Effector memory CD8-positive, alpha-beta T cell (primary cell): ENCODE measurements around the gene CD160.
"Not testable (repeated sequence)": the region's sequence is repeated elsewhere in the genome, so short reads cannot be mapped to it uniquely, and the experiment has no call there.

Experiments
- ATAC-seq: fragments of 150-1000 bp; cut with Tn5 transposase; replicated peaks from 2 replicates; pipeline ENCODE4 v1.10.0; 2021; ENCODE audit warnings: mild to moderate bottlenecking, moderate library complexity
- DNase-seq, 3 experiments: peaks; one replicate each; pipeline ENCODE4 v3.0.0; 2021
- H3K27ac Mint-ChIP-seq, 2 donors: one replicate each; pipeline ENCODE4 v1.8.0; 2022; ENCODE audit warnings: mild to moderate bottlenecking in 2 of 2, mixed read lengths in 2 of 2, moderate library complexity in 2 of 2
- H3K27me3 Mint-ChIP-seq, 2 donors: one replicate each; pipeline ENCODE4 v1.8.0; 2022; ENCODE audit warnings: mixed read lengths in 2 of 2
- H3K36me3 Mint-ChIP-seq: one replicate; pipeline ENCODE4 v1.8.0; 2022; ENCODE audit warnings: mild to moderate bottlenecking, moderate library complexity, mixed read lengths; ENCODE audit not compliant: insufficient read depth
- H3K4me1 Mint-ChIP-seq, 2 donors: one replicate each; pipeline ENCODE4 v1.8.0; 2022; ENCODE audit warnings: low read depth in 2 of 2, mixed read lengths in 2 of 2
- H3K4me3 Mint-ChIP-seq, 2 donors: one replicate each; pipeline ENCODE4 v1.8.0; 2022; ENCODE audit warnings: mild to moderate bottlenecking in 2 of 2, mixed read lengths in 2 of 2, moderate library complexity in 2 of 2
- H3K9me3 Mint-ChIP-seq, 2 donors: one replicate each; pipeline ENCODE4 v1.8.0; 2022; ENCODE audit warnings: mixed read lengths in 2 of 2

Gene CD160

GRCh38 chr1:145718465-145718864 lies 834 bp upstream of the CD160 start:
- Mint-ChIP-seq H3K4me1 (peaks cover 42 to 54% of the 10 kb centered on the region in 2 donors), H3K27me3 (peaks cover 0 to 11% of the 10 kb centered on the region in 2 donors), H3K4me3 (peak overlapping the region in 1 of 2 donors; percentile 81), H3K27ac (peak overlapping the region; percentile 89 to 92)
- not testable (repeated sequence) for H3K9me3 Mint-ChIP-seq, DNase-seq, H3K36me3 Mint-ChIP-seq, ATAC-seq

GRCh38 chr1:145720556-145720877 lies 1.2 kb downstream of the CD160 start:
- ATAC-seq, result no peak
- no peaks in the 10 kb centered on the region for H3K9me3 Mint-ChIP-seq
- H3K36me3 Mint-ChIP-seq, result peaks cover 4% of the 10 kb centered on the region
- H3K4me3 Mint-ChIP-seq, result peak overlapping the region; percentile 81 to 88
- peaks cover 39 to 54% of the 10 kb centered on the region in 2 donors for H3K4me1 Mint-ChIP-seq
- peaks cover 0 to 11% of the 10 kb centered on the region in 2 donors for H3K27me3 Mint-ChIP-seq
- peak overlapping the region; percentile 57 to 92 for H3K27ac Mint-ChIP-seq
- no peak for DNase-seq

- Mint-ChIP-seq H3K9me3 (no peaks in the 10 kb centered on the region), H3K27ac (peak overlapping the region; percentile 57 to 92), H3K27me3 (peaks cover 0 to 11% of the 10 kb centered on the region in 2 donors), H3K4me3 (peak overlapping the region; percentile 81 to 88), H3K4me1 (peaks cover 36 to 52% of the 10 kb centered on the region in 2 donors), H3K36me3 (peaks cover 4% of the 10 kb centered on the region)
- peak; percentile 73 to 78 (median 77) for DNase-seq
- peak; percentile 80 for ATAC-seq
Measured at GRCh38 chr1:145720878-145721671, 1.8 kb downstream of the CD160 start.

- H3K4me1 Mint-ChIP-seq, result peaks cover 6 to 10% of the 10 kb centered on the region in 2 donors
- H3K27ac Mint-ChIP-seq, H3K9me3 Mint-ChIP-seq, H3K36me3 Mint-ChIP-seq, H3K4me3 Mint-ChIP-seq, DNase-seq, H3K27me3 Mint-ChIP-seq, ATAC-seq: not testable (repeated sequence)
Measured at GRCh38 chr1:145726193-145726592, 6.9 kb downstream of the CD160 start.

- ATAC-seq (no peak), DNase-seq (no peak)
- Mint-ChIP-seq H3K4me1 (peaks cover 0 to 1% of the 10 kb centered on the region in 2 donors), H3K27me3 (no peaks in the 10 kb centered on the region), H3K36me3 (peaks cover 8% of the 10 kb centered on the region), H3K27ac (peak overlapping the region in 1 of 2 donors; percentile 17), H3K9me3 (no peaks in the 10 kb centered on the region), H3K4me3 (no peak overlapping the region)
Measured at GRCh38 chr1:145729196-145729595, 9.9 kb downstream of the CD160 start.

GRCh38 chr1:145729666-145730436 lies 10.6 kb downstream of the CD160 start:
- Mint-ChIP-seq H3K27me3 (no peaks in the 10 kb centered on the region), H3K36me3 (peaks cover 8% of the 10 kb centered on the region), H3K27ac (peak overlapping the region in 1 of 2 donors; percentile 17), H3K9me3 (no peaks in the 10 kb centered on the region), H3K4me1 (peaks cover 0 to 3% of the 10 kb centered on the region in 2 donors), H3K4me3 (no peak overlapping the region)
- ATAC-seq (no peak), DNase-seq (no peak)

- no peak overlapping the region for H3K27ac Mint-ChIP-seq
- H3K36me3 Mint-ChIP-seq, result peaks cover 3% of the 10 kb centered on the region
- no peaks in the 10 kb centered on the region for H3K27me3 Mint-ChIP-seq
- no peak for ATAC-seq
- H3K4me1 Mint-ChIP-seq, result peaks cover 0 to 3% of the 10 kb centered on the region in 2 donors
- DNase-seq, result no peak
- no peak overlapping the region for H3K4me3 Mint-ChIP-seq
- H3K9me3 Mint-ChIP-seq, result no peaks in the 10 kb centered on the region
Measured at GRCh38 chr1:145730467-145730866, 11.2 kb downstream of the CD160 start.

- H3K27ac Mint-ChIP-seq, result no peak overlapping the region
- H3K27me3 Mint-ChIP-seq, result no peaks in the 10 kb centered on the region
- H3K9me3 Mint-ChIP-seq, result no peaks in the 10 kb centered on the region
- peaks cover 3% of the 10 kb centered on the region for H3K36me3 Mint-ChIP-seq
- ATAC-seq (no peak), DNase-seq (no peak)
- peaks cover 0 to 3% of the 10 kb centered on the region in 2 donors for H3K4me1 Mint-ChIP-seq
- no peak overlapping the region for H3K4me3 Mint-ChIP-seq
Measured at GRCh38 chr1:145730900-145731299, 11.6 kb downstream of the CD160 start.

GRCh38 chr1:145736191-145736590 lies 16.9 kb downstream of the CD160 start:
- Mint-ChIP-seq H3K36me3 (no peaks in the 10 kb centered on the region), H3K27me3 (no peaks in the 10 kb centered on the region), H3K4me3 (no peak overlapping the region), H3K27ac (no peak overlapping the region), H3K4me1 (peaks cover 0 to 3% of the 10 kb centered on the region in 2 donors), H3K9me3 (no peaks in the 10 kb centered on the region)
- ATAC-seq (no peak), DNase-seq (no peak)

- H3K27ac Mint-ChIP-seq, result peak overlapping the region in 1 of 2 donors; percentile 62
- no peaks in the 10 kb centered on the region for H3K27me3 Mint-ChIP-seq
- DNase-seq, result no peak
- H3K4me1 Mint-ChIP-seq, result no peaks in the 10 kb centered on the region
- H3K9me3 Mint-ChIP-seq, result no peaks in the 10 kb centered on the region
- ATAC-seq, result no peak
- H3K36me3 Mint-ChIP-seq, result peaks cover 15% of the 10 kb centered on the region
- H3K4me3 Mint-ChIP-seq, result no peak overlapping the region
Measured at GRCh38 chr1:145740269-145740668, 21.0 kb downstream of the CD160 start.

GRCh38 chr1:145747398-145748247 lies 28.3 kb downstream of the CD160 start:
- DNase-seq (no peak), ATAC-seq (no peak)
- no peaks in the 10 kb centered on the region for H3K9me3 Mint-ChIP-seq
- no peaks in the 10 kb centered on the region for H3K27me3 Mint-ChIP-seq
- no peak overlapping the region for H3K4me3 Mint-ChIP-seq
- H3K36me3 Mint-ChIP-seq, result peaks cover 65% of the 10 kb centered on the region
- H3K27ac Mint-ChIP-seq, result no peak overlapping the region
- H3K4me1 Mint-ChIP-seq, result no peaks in the 10 kb centered on the region

- no peak for DNase-seq
- peaks cover 60% of the 10 kb centered on the region for H3K36me3 Mint-ChIP-seq
- H3K27me3 Mint-ChIP-seq, result no peaks in the 10 kb centered on the region
- no peak overlapping the region for H3K4me3 Mint-ChIP-seq
- H3K9me3 Mint-ChIP-seq, result no peaks in the 10 kb centered on the region
- no peak overlapping the region for H3K27ac Mint-ChIP-seq
- H3K4me1 Mint-ChIP-seq, result no peaks in the 10 kb centered on the region
- no peak for ATAC-seq
Measured at GRCh38 chr1:145750426-145750825, 31.1 kb downstream of the CD160 start.

GRCh38 chr1:145751491-145752037 lies 32.3 kb downstream of the CD160 start:
- H3K36me3 Mint-ChIP-seq, result peaks cover 52% of the 10 kb centered on the region
- no peak for DNase-seq

More at GRCh38 chr1:145751491-145752037, 32.3 kb downstream of the CD160 start:
- H3K27me3 Mint-ChIP-seq, result no peaks in the 10 kb centered on the region
- no peak overlapping the region for H3K4me3 Mint-ChIP-seq
- H3K27ac Mint-ChIP-seq, result peak overlapping the region; percentile 39 to 78
- H3K4me1 Mint-ChIP-seq, result no peaks in the 10 kb centered on the region
- H3K9me3 Mint-ChIP-seq, result no peaks in the 10 kb centered on the region
- no peak for ATAC-seq
